LNCAP (cell line): Measurements from ENCODE around the gene TSHZ1.

ENCODE experiments used
- TF ChIP-seq, protein P1 (sequence below): fragments of 450-650 bp; IDR thresholded peaks from 2 replicates; pipeline ENCODE4 v1.5.1; 2017; ENCODE audit warnings: mild to moderate bottlenecking

TSHZ1 gene

DNA sequence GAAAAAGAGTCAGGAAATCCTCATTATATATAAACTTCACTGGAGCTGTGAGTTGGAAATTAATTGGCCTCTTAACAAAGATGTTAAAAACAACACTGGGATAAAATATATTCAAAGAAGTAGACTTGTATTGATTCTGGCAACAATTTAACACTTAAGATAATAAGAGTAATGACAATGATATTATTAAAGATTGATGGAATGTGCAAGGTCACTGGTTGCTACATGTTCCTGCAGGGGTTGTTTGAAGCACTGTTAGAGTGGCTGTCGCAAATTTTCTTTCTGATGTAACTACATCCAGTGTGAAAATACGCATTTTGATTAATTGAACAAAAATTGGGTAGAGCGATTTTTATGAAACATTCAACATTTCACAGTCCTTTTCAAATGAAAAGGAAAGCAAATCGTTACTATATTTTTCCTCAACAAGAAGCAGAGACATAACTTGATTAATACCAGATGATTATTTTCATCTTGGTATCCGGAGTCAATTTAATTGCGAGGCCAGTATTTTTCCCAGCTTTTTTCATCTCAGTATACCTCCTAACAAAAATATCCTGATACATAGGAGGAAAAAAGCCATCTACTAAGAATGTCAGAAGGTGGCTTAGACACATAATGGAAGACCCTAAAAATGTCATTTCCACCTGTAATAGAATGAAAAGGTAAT is 7.8 kb upstream of the TSHZ1 start:
- TF ChIP-seq, protein P1, sequence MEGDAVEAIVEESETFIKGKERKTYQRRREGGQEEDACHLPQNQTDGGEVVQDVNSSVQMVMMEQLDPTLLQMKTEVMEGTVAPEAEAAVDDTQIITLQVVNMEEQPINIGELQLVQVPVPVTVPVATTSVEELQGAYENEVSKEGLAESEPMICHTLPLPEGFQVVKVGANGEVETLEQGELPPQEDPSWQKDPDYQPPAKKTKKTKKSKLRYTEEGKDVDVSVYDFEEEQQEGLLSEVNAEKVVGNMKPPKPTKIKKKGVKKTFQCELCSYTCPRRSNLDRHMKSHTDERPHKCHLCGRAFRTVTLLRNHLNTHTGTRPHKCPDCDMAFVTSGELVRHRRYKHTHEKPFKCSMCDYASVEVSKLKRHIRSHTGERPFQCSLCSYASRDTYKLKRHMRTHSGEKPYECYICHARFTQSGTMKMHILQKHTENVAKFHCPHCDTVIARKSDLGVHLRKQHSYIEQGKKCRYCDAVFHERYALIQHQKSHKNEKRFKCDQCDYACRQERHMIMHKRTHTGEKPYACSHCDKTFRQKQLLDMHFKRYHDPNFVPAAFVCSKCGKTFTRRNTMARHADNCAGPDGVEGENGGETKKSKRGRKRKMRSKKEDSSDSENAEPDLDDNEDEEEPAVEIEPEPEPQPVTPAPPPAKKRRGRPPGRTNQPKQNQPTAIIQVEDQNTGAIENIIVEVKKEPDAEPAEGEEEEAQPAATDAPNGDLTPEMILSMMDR = no peak

DNA sequence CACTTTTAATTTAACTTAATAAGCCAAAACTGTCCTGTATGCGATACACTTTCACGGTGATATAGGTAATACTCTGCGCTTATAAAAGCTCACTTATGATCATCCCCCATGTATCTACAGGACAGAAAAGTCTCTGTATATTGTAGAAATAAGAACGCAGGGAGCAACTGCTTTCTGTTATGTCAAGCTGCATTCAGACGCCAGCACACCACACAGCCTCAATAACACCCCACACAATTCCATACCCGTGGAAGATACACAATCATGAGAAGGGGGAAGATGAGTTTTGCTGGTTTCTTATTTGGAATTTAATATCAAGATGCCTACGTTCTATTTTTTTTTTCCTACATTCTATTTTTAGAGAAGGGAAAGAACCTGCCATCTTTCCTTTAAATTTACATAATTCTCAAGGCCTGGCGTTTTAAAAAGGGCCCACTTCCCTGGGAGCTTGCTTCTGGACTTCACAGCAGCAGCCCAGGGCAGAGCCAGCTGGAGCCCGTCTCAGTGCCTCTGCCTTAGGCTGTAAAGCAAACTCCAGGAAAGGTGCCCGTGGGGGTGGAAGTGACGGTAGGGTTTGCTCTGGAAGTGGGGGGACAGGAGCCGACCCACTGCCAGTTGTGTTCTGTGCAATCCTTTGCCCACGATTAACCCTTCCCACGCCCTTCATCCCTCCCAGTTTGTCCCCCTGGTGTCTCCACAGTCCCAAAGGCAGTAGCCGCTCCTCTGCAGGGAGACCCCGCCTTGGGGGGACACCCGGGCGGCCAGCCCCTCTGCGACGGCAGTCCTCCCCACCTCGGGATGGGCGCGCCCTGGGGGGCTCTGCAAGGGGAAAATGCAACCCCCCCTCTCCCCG is 7.0 kb upstream of the TSHZ1 start:
- TF ChIP-seq, protein P1 = no peak

DNA sequence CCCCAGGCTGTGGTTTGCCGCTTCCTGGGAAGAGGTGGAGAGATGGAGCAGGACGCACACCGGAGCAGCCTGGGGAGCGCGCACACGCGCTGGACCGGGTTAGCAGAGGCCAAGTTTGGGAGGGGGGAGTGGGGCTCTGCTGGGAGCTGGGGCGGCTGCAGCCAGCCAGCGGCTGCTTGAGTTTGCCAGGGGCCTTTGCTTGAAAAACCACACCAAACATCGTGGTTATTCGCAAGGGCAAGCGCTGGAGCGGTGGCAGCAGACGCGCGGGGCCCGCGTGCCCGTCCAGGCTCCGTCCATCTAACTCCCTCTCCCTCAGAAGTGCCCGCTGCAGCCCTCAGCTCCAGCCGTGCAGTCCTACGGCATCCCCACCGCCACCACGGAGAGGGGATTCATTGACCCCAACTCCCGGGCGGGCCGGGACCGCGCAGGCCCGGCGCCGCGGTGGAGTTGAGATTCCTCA is 6.3 kb upstream of the TSHZ1 start:
- TF ChIP-seq, protein P1 = no peak

DNA sequence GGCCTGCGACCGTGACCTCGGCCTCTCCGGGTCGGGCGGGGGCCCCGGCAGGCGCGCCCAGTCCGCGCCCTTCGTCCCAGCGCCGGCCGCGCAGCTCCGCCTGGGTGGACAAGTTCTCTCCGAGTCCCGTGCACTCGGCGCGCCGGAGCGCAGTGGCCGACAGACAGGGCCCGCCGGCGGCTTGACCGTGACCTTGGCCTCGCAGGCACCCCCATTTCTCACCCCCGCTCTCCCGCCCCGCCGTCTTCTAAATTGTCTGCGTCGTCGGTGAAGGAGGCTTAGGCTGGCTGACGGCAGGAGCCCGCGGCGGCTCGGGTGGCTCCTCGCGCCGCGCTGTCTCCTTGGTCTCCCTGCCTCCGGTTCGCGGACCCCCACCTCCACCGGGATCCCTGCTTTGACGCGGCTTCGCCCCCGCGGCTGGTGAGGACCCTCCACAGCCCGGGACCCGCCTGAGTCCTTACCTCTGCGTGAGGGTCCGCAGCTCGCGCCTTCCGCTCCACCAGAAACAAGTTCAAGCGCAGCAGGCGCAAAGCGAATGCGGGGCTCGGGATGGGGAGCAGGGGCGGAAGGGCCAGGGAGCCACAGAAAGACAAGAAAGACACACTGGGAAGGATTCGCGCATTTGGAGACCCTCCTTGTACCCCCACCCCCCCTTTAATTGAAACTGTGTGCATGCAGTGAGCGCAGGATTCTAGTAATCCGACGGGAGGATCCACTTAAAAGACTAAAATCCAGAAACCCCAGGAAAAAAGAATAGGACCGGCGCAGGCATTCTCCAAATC is 5.7 kb upstream of the TSHZ1 start:
- TF ChIP-seq, protein P1 = no peak

DNA sequence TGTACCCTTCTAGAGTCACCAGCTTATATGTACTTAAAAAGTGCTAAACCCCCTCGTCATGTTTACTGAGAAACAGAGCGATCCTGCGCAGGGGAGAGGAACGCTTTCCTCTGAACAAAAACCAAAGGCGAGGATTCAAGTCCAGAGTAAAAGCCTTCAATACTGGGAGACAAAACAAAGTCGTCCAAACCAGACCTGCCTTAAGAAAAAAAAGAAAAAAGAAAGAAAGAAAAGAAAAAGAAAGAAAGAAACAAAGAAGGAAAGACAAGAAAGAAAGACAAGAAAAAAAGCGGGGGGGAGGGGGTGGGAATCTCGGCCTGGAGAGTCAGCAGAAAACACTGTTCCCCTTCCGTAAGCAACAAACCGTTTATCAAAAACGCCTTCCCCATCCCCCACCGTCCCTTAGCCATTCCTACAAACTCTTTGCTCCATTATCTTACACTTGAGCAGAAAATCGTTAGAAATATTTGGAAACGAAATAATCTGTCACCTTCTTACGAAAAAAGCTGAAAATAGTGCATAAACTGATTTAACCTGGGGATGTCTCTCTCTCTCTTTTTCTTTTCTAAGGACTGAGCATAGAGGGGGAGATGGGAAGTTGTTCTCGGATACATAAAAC is 5.0 kb upstream of the TSHZ1 start:
- TF ChIP-seq, protein P1 = no peak

DNA sequence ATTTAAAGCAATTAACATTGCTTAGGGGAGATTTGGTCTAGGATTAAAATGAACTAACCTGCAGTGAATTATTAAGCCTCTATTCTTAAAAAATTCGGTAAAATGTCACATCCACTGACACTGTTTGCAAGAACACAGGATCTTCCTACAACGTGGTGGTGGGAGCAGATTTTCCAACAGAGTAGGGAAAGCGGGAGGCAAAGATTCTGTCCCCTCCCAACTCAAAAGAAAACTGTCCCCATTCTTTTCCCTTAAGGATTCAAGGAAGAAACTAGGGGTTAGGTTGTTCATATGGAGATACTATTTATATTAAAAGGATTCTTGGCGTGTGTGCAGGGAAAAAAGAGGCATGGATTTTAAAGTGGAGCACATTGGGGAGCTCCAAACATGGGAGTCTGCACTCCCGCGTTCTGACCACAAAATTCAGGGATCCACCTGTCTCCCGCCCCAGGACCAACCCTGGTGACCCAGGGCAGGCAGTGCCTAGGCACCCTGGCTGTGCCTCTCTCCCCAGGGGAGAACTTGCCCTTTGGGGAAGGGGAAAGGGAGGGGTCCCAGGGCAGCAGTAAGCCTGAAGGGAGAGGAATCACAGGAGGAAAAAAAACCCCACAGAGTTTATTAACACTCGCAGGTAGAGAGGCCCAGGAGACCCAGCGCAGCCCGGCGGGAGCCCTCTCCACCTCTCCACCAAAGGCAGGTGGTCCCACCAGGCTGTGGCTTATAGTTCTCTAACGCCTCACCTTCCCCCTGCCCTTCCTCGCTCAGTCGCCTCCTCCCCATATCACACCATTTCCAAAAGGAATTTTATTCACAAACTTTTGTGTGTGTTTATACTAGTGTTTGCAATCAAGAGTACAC is 3.9 kb upstream of the TSHZ1 start:
- TF ChIP-seq, protein P1 = no peak
